Measurements from ENCODE around the gene TSPAN14. TPM values are rescaled to one million over a fixed set of nuclear protein-coding genes. Genes with fewer than 3 reads are reported as not detected.

The TSPAN14 gene
- total and polyA plus RNA-seq, 2 of the 8 experiments (the other 6 are each of a cell fraction or from before 2014, with no cell fraction given): 47.4 to 57.8 TPM

- H2AFZ ChIP-seq (ENCODE audit: low read length): no peak overlapping the region
- H3K27ac ChIP-seq (ENCODE audit: low read depth, low read length): no peak overlapping the region
- H3K36me3 ChIP-seq (ENCODE audit: control insufficient read depth in 2 of 4, insufficient read depth in 4 of 4, low read length in 3 of 4): peaks cover 7 to 37% (median 17%) of the 10 kb centered on the region in 4 experiments; a peak in 7 of 8 replicates
- no peak overlapping the region for H2BK12ac ChIP-seq (ENCODE audit: low read depth, low read length)
- H4K20me1 ChIP-seq (replicated peaks in 1 of 2; ENCODE audit: control insufficient read depth in 1 of 2, insufficient read depth in 2 of 2, low read length in 2 of 2): peaks cover 2 to 14% of the 10 kb centered on the region in 2 experiments
- H3K4ac ChIP-seq (replicated peaks; ENCODE audit: insufficient read length, low read depth, low read length): no peak overlapping the region
- no peak for DNase-seq (ENCODE audit: low read depth in 1 of 2, low spot score in 2 of 2)
- WGBS, 2 experiments (ENCODE audit: extremely low coverage in 1 of 2, insufficient coverage in 1 of 2, insufficient read length in 1 of 2, insufficient replicate concordance in 2 of 2, low coverage in 1 of 2, low lambda C conversion rate in 2 of 2, missing lambda C conversion rate in 1 of 2): 89% methylated on average over 2 of the region's 2 CpGs; no CpG with 5 or more reads in 1 of the 2 experiments
- no peak for FAIRE-seq
- H2BK15ac ChIP-seq (ENCODE audit: low read length): no peak overlapping the region
- H2AK5ac ChIP-seq (ENCODE audit: low read depth, low read length): no peak overlapping the region
- H3K23me2 ChIP-seq (ENCODE audit: low read depth, low read length): no peaks in the 10 kb centered on the region
- no peak overlapping the region for H3K23ac ChIP-seq (ENCODE audit: insufficient read length)
- CTCF ChIA-PET (ENCODE audit: partially characterized antibody): interaction anchor here (1.1 to 2.4 kb wide), 6 partner anchors 8 to 85 kb away, joined by 3 to 14 read pairs (median 4); no protein-coding TSS in a partner anchor
- H4K8ac ChIP-seq (ENCODE audit: extremely low read depth, insufficient read depth, low read length): no peak overlapping the region
- H2BK5ac ChIP-seq (ENCODE audit: low read depth, low read length): no peak overlapping the region
- H3K4me2 ChIP-seq (ENCODE audit: insufficient read depth in 1 of 2, low read depth in 2 of 2, low read length in 2 of 2): no peak overlapping the region
- H4K91ac ChIP-seq (replicated peaks; ENCODE audit: insufficient read length, low read length): no peak overlapping the region
- no peak overlapping the region for H2BK20ac ChIP-seq (ENCODE audit: low read length)
- H3K9ac ChIP-seq (replicated peaks in 1 of 4; ENCODE audit: extremely low read depth in 1 of 4, low read depth in 3 of 4, low read length in 3 of 4): no peak overlapping the region
- no peak overlapping the region for H2BK120ac ChIP-seq (replicated peaks; ENCODE audit: low read depth, low read length)
- H3K14ac ChIP-seq (ENCODE audit: insufficient read length): no peak overlapping the region
- no peak for TF ChIP-seq MAFK (IDR thresholded peaks at IDR 0.05; ENCODE audit: low read depth, low read length)
- no peak for TF ChIP-seq KDM4A (IDR thresholded peaks at IDR 0.05; ENCODE audit: low read depth, low read length, severe bottlenecking)
- TF ChIP-seq TAF7 (optimal IDR thresholded peaks at IDR 0.05; ENCODE audit: borderline replicate concordance, low read depth, low read length): no peak
- TF ChIP-seq ZNF274 (IDR thresholded peaks at IDR 0.05; ENCODE audit: borderline replicate concordance, extremely low read depth, low read length): no peak
- TF ChIP-seq KDM1A (IDR thresholded peaks at IDR 0.05; ENCODE audit: borderline replicate concordance, low read length): no peak
- no peak for TF ChIP-seq RBBP5 (IDR thresholded peaks at IDR 0.05; ENCODE audit: borderline replicate concordance, low read depth, low read length)
- no peak for TF ChIP-seq EP300 (IDR thresholded peaks at IDR 0.05; ENCODE audit: borderline replicate concordance in 1 of 2, low read depth in 2 of 2, low read length in 2 of 2)
- no peak for TF ChIP-seq CEBPB (IDR thresholded peaks at IDR 0.05; ENCODE audit: low read depth, low read length)
- no peak for TF ChIP-seq CTBP2 (IDR thresholded peaks at IDR 0.05; ENCODE audit: borderline replicate concordance, insufficient read depth, insufficient read length, low read length)
- no peak overlapping the region for H3K18ac ChIP-seq (ENCODE audit: extremely low read depth, low read length)
- no peak overlapping the region for H3K4me3 ChIP-seq (ENCODE audit: extremely low read depth in 1 of 4, insufficient read depth in 2 of 4, low read depth in 3 of 4, low read length in 4 of 4)
- no peaks in the 10 kb centered on the region for H3K79me1 ChIP-seq (ENCODE audit: low read depth, low read length)
- no peaks in the 10 kb centered on the region for H3K27me3 ChIP-seq (replicated peaks in 1 of 4; ENCODE audit: control insufficient read depth in 3 of 4, extremely low read depth in 1 of 4, insufficient read depth in 3 of 4, low read length in 3 of 4)
- no peaks in the 10 kb centered on the region for H3K4me1 ChIP-seq (replicated peaks in 1 of 4; ENCODE audit: control insufficient read depth in 3 of 4, insufficient read depth in 4 of 4, low read length in 3 of 4)
- POLR2A ChIA-PET (ENCODE audit: partially characterized antibody): no interaction called here
- H3K9me3 ChIP-seq (ENCODE audit: insufficient read depth in 2 of 2, low read depth in 1 of 2, low read length in 1 of 2): no peaks in the 10 kb centered on the region
- no peaks in the 10 kb centered on the region for H3K79me2 ChIP-seq (ENCODE audit: control insufficient read depth in 1 of 2, insufficient read depth in 2 of 2, low read length in 2 of 2)
- H3K56ac ChIP-seq (replicated peaks; ENCODE audit: insufficient read length, low read depth, low read length): no peak overlapping the region
- no peak overlapping the region for H4K5ac ChIP-seq (ENCODE audit: insufficient read length, low read depth, low read length)
These were observed 28.2 kb upstream of the TSPAN14 start for GRCh38 chr10:80425901-80426300.
